Fibroblast of skin of right quadriceps (primary cell): ENCODE results near the gene LRRC18.

ENCODE experiments used
- DNase-seq: peaks from one replicate; pipeline ENCODE4 v3.0.0-alpha.2; 2013

The LRRC18 gene

GRCh38 chr10:48945441-48946130 lies 5.9 kb upstream of the LRRC18 start:
- DNase-seq, result no peak

GRCh38 chr10:48944171-48944570 lies 4.5 kb upstream of the LRRC18 start:
- DNase-seq, result no peak

GRCh38 chr10:48943096-48943495 lies 3.5 kb upstream of the LRRC18 start:
- DNase-seq, result no peak

- DNase-seq, result no peak
These were observed 1.9 kb upstream of the LRRC18 start for GRCh38 chr10:48941427-48942075.

GRCh38 chr10:48940958-48941357 lies 1.3 kb upstream of the LRRC18 start:
- DNase-seq, result no peak

GRCh38 chr10:48940372-48940771 lies 732 bp upstream of the LRRC18 start:
- no peak for DNase-seq

- no peak for DNase-seq
These were observed 577 bp downstream of the LRRC18 start for GRCh38 chr10:48938990-48939536.

- no peak for DNase-seq
These were observed 1.4 kb downstream of the LRRC18 start for GRCh38 chr10:48938281-48938680.

- DNase-seq, result no peak
These were observed 1.8 kb downstream of the LRRC18 start for GRCh38 chr10:48937796-48938195.

GRCh38 chr10:48935577-48935976 lies 4.1 kb downstream of the LRRC18 start:
- no peak for DNase-seq

GRCh38 chr10:48934672-48935501 lies 4.8 kb downstream of the LRRC18 start:
- DNase-seq, result peak; percentile 18

GRCh38 chr10:48932831-48933664 lies 6.6 kb downstream of the LRRC18 start:
- peak; percentile 2 for DNase-seq

GRCh38 chr10:48931188-48931587 lies 8.5 kb downstream of the LRRC18 start:
- no peak for DNase-seq

- no peak for DNase-seq
These were observed 10.1 kb downstream of the LRRC18 start for GRCh38 chr10:48929413-48929990.

- no peak for DNase-seq
These were observed 12.7 kb downstream of the LRRC18 start for GRCh38 chr10:48926764-48927540.

- DNase-seq, result no peak
These were observed 13.4 kb downstream of the LRRC18 start for GRCh38 chr10:48926255-48926654.

- DNase-seq, result no peak
These were observed 14.7 kb downstream of the LRRC18 start for GRCh38 chr10:48924988-48925387.

- DNase-seq, result no peak
These were observed 15.9 kb downstream of the LRRC18 start for GRCh38 chr10:48923748-48924147.

- DNase-seq, result no peak
These were observed 26.0 kb downstream of the LRRC18 start for GRCh38 chr10:48913674-48914073.

GRCh38 chr10:48910548-48910947 lies 29.1 kb downstream of the LRRC18 start:
- DNase-seq, result no peak

- DNase-seq, result no peak
These were observed 31.9 kb downstream of the LRRC18 start for GRCh38 chr10:48907730-48908129.
